ENCODE data around the gene HOXA11.

DNA sequence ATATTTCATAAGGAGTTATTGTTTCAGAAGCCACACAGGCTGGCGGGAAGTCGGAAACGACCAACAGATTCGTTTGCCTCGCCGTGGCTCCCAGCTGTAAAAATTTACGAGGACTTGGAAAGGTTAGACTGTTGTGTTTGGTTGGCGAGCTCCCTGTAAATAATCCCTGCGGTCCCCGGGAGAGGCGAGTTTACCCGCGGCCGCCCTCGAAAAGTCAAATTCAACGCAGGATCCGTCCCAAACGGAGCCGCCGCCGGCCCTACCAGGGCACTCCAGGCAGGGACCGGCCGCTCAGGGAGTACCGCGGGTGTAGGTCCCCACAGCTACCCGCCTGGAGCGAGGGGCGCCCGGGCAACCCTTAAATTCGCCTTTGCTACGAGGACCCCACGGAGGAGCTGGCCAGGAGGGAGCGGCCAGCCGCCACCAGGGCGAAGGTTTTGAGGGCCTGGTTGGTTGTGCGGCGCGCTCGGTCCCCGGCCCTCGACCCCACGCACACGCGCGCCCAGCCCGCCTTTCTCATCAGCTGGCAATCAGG, 19.0 kb downstream of the HOXA11 start:
- TF ChIP-seq, protein P1, sequence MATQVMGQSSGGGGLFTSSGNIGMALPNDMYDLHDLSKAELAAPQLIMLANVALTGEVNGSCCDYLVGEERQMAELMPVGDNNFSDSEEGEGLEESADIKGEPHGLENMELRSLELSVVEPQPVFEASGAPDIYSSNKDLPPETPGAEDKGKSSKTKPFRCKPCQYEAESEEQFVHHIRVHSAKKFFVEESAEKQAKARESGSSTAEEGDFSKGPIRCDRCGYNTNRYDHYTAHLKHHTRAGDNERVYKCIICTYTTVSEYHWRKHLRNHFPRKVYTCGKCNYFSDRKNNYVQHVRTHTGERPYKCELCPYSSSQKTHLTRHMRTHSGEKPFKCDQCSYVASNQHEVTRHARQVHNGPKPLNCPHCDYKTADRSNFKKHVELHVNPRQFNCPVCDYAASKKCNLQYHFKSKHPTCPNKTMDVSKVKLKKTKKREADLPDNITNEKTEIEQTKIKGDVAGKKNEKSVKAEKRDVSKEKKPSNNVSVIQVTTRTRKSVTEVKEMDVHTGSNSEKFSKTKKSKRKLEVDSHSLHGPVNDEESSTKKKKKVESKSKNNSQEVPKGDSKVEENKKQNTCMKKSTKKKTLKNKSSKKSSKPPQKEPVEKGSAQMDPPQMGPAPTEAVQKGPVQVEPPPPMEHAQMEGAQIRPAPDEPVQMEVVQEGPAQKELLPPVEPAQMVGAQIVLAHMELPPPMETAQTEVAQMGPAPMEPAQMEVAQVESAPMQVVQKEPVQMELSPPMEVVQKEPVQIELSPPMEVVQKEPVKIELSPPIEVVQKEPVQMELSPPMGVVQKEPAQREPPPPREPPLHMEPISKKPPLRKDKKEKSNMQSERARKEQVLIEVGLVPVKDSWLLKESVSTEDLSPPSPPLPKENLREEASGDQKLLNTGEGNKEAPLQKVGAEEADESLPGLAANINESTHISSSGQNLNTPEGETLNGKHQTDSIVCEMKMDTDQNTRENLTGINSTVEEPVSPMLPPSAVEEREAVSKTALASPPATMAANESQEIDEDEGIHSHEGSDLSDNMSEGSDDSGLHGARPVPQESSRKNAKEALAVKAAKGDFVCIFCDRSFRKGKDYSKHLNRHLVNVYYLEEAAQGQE (IDR thresholded peaks at IDR 0.05; ENCODE audit: insufficient read depth in 1 of 2, low read depth in 2 of 2, low read length in 2 of 2), result no peak
- TF ChIP-seq SIN3A (IDR thresholded peaks at IDR 0.05; ENCODE audit: borderline replicate concordance, insufficient read depth, low read length) (no peak), POLR2AphosphoS5 (IDR thresholded peaks at IDR 0.05; ENCODE audit: low read depth, low read length) (no peak), TAF1 (IDR thresholded peaks at IDR 0.05; ENCODE audit: borderline replicate concordance, insufficient read depth, low read length) (no peak), FOXP2 (optimal IDR thresholded peaks at IDR 0.05; ENCODE audit: borderline replicate concordance, extremely low read depth, extremely low read length, insufficient read depth) (no peak)

Data from PFSK-1 (cell line).